Stimulated activated naive B cell treated with anti-CD40 and anti-IgM and Interleukin-4, amounts not matched to agents 10 μg/mL and 1 μg/mL and 100 μg/mL, for 72 hours (primary cell): ENCODE measurements around the gene PSTPIP1.

ENCODE experiments used
- ATAC-seq, 2 donors: fragments of 150-1000 bp; cut with Tn5 transposase; replicated peaks; 2 replicates each; pipeline ENCODE4 v1.10.0; 2021; ENCODE audit warnings: moderate library complexity in 1 of 2
- DNase-seq: peaks from one replicate; pipeline ENCODE4 v3.0.0; 2021
- H3K27ac Mint-ChIP-seq: one replicate; pipeline ENCODE4 v1.8.0; 2022; ENCODE audit warnings: mild to moderate bottlenecking, mixed read lengths
- H3K27me3 Mint-ChIP-seq, 2 donors: one replicate each; pipeline ENCODE4 v1.8.0; 2022; ENCODE audit warnings: mixed read lengths in 2 of 2
- H3K36me3 Mint-ChIP-seq, 2 donors: one replicate each; pipeline ENCODE4 v1.8.0; 2022; ENCODE audit warnings: mixed read lengths in 2 of 2, mild to moderate bottlenecking in 1 of 2
- H3K4me1 Mint-ChIP-seq, 2 donors: one replicate each; pipeline ENCODE4 v1.8.0; 2022; ENCODE audit warnings: mixed read lengths in 2 of 2, mild to moderate bottlenecking in 1 of 2
- H3K4me3 Mint-ChIP-seq, 2 donors: one replicate each; pipeline ENCODE4 v1.8.0; 2022; ENCODE audit warnings: mild to moderate bottlenecking in 2 of 2, mixed read lengths in 2 of 2, moderate library complexity in 1 of 2
- H3K9me3 Mint-ChIP-seq, 2 donors: one replicate each; pipeline ENCODE4 v1.8.0; 2022; ENCODE audit warnings: mixed read lengths in 2 of 2, mild to moderate bottlenecking in 1 of 2

Gene PSTPIP1

GRCh38 chr15:76999996-77000395, 5.1 kb downstream of the PSTPIP1 start:
- Mint-ChIP-seq H3K4me3 (no peak overlapping the region), H3K36me3 (peaks cover 11 to 35% of the 10 kb centered on the region in 2 donors), H3K4me1 (peaks cover 67 to 90% of the 10 kb centered on the region in 2 donors), H3K9me3 (peaks cover 0 to 4% of the 10 kb centered on the region in 2 donors), H3K27me3 (no peaks in the 10 kb centered on the region), H3K27ac (no peak overlapping the region)
- DNase-seq (no peak), ATAC-seq (no peak)

- Mint-ChIP-seq H3K9me3 (peaks cover 0 to 4% of the 10 kb centered on the region in 2 donors), H3K4me1 (peaks cover 60 to 77% of the 10 kb centered on the region in 2 donors), H3K36me3 (peaks cover 11 to 35% of the 10 kb centered on the region in 2 donors), H3K27me3 (no peaks in the 10 kb centered on the region), H3K4me3 (peak overlapping the region in 1 of 2 donors; percentile 7), H3K27ac (no peak overlapping the region)
- ATAC-seq (no peak), DNase-seq (no peak)
Measured at GRCh38 chr15:77001351-77001750, 6.4 kb downstream of the PSTPIP1 start.

DNA sequence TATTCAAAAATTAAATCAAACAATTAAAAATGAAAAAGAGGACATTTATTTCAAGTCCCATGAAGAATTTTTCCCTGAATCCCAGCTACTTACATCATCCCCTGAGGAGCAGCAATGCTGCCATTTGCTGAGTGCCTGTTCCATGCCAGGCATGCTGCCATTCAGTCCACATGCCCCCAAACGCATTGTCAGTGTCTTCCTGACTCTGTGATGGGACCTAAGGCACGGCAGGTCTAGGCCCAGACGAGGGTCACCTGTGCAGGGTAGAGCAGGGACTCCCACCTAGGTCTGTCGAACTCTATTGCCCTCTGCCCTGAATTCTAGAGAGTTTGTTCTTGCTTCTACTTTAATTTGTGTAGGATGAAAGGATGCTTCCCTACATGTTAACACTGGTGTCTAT, 7.0 kb downstream of the PSTPIP1 start:
- Mint-ChIP-seq H3K9me3 (peaks cover 0 to 4% of the 10 kb centered on the region in 2 donors), H3K36me3 (peaks cover 11 to 35% of the 10 kb centered on the region in 2 donors), H3K27me3 (no peaks in the 10 kb centered on the region), H3K27ac (no peak overlapping the region), H3K4me3 (peak overlapping the region in 1 of 2 donors; percentile 26), H3K4me1 (peaks cover 57 to 71% of the 10 kb centered on the region in 2 donors)
- ATAC-seq (no peak), DNase-seq (no peak)

DNA sequence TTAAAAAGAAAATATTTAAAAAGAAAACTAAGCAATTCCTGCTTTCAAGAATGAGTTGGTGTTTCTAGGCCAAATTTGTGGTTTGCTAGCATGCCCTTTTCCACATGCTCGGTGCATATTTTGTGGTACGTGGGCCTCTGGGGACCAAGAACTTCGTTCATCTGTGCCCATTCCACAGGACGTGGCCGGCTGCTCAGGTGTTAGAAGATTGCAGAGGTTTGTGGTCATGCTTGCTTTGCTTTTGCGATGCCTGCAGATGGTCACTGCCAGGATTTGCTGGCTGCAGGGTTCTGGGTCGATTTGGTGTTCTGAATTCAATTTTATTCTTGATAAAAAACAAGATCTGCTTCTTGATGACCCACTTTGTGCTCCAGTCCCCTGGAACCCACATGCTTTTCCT, 7.5 kb downstream of the PSTPIP1 start:
- H3K4me3 Mint-ChIP-seq: peak overlapping the region; percentile 25 to 67
- H3K36me3 Mint-ChIP-seq: peaks cover 11 to 35% of the 10 kb centered on the region in 2 donors
- peak; percentile 61 for DNase-seq
- H3K4me1 Mint-ChIP-seq: peaks cover 54 to 66% of the 10 kb centered on the region in 2 donors
- peaks cover 0 to 4% of the 10 kb centered on the region in 2 donors for H3K9me3 Mint-ChIP-seq
- peak; percentile 49 to 67 for ATAC-seq
- H3K27me3 Mint-ChIP-seq: no peaks in the 10 kb centered on the region
- peak overlapping the region; percentile 97 for H3K27ac Mint-ChIP-seq

- Mint-ChIP-seq H3K27ac (peak overlapping the region; percentile 97), H3K9me3 (peaks cover 0 to 4% of the 10 kb centered on the region in 2 donors), H3K27me3 (no peaks in the 10 kb centered on the region), H3K36me3 (peaks cover 11 to 35% of the 10 kb centered on the region in 2 donors), H3K4me1 (peaks cover 46 to 58% of the 10 kb centered on the region in 2 donors), H3K4me3 (peak overlapping the region; percentile 50 to 67)
- ATAC-seq (peak; percentile 91 to 94), DNase-seq (peak; percentile 69)
Measured at GRCh38 chr15:77002954-77003912, 8.3 kb downstream of the PSTPIP1 start.

GRCh38 chr15:77004189-77004588, 9.3 kb downstream of the PSTPIP1 start:
- ATAC-seq (no peak), DNase-seq (no peak)
- H3K9me3 Mint-ChIP-seq: peaks cover 0 to 4% of the 10 kb centered on the region in 2 donors
- peak overlapping the region in 1 of 2 donors; percentile 29 for H3K4me3 Mint-ChIP-seq
- no peaks in the 10 kb centered on the region for H3K27me3 Mint-ChIP-seq
- H3K27ac Mint-ChIP-seq: peak overlapping the region; percentile 52
- peaks cover 11 to 31% of the 10 kb centered on the region in 2 donors for H3K36me3 Mint-ChIP-seq
- peaks cover 43 to 57% of the 10 kb centered on the region in 2 donors for H3K4me1 Mint-ChIP-seq

DNA sequence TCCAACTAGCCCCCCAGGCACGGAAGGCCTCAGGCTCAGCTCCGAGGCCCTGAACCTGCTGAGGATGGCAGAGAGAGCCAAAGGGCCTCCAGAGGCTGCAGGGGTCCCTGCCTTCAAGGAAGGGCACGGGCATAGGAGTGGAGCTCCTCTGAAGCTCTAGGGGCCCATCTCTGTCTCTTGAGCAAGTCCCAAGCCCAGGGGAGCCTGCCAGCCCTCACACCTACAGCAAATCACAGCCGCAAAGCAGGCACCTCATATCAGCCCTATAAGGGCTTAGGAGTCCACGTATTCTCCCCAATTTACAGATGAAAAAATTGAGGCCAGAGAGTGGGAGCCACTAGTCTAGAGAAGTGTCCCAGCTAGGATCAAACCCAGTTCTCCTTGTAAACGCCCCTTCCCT, 14.2 kb downstream of the PSTPIP1 start:
- H3K4me3 Mint-ChIP-seq: no peak overlapping the region

GRCh38 chr15:77009646-77010311, 14.9 kb downstream of the PSTPIP1 start:
- H3K4me3 Mint-ChIP-seq: no peak overlapping the region
- no peaks in the 10 kb centered on the region for H3K9me3 Mint-ChIP-seq
- DNase-seq (no peak), ATAC-seq (no peak)
- H3K36me3 Mint-ChIP-seq: peaks cover 9 to 31% of the 10 kb centered on the region in 2 donors
- peak overlapping the region; percentile 84 for H3K27ac Mint-ChIP-seq
- H3K27me3 Mint-ChIP-seq: no peaks in the 10 kb centered on the region
- peaks cover 55 to 61% of the 10 kb centered on the region in 2 donors for H3K4me1 Mint-ChIP-seq

More for the DNA sequence above, 14.2 kb downstream of the PSTPIP1 start:
- H3K4me1 Mint-ChIP-seq: peaks cover 55 to 61% of the 10 kb centered on the region in 2 donors
- peaks cover 0 to 2% of the 10 kb centered on the region in 2 donors for H3K9me3 Mint-ChIP-seq
- ATAC-seq (no peak), DNase-seq (no peak)
- no peak overlapping the region for H3K27ac Mint-ChIP-seq
- no peaks in the 10 kb centered on the region for H3K27me3 Mint-ChIP-seq
- H3K36me3 Mint-ChIP-seq: peaks cover 10 to 37% of the 10 kb centered on the region in 2 donors

DNA sequence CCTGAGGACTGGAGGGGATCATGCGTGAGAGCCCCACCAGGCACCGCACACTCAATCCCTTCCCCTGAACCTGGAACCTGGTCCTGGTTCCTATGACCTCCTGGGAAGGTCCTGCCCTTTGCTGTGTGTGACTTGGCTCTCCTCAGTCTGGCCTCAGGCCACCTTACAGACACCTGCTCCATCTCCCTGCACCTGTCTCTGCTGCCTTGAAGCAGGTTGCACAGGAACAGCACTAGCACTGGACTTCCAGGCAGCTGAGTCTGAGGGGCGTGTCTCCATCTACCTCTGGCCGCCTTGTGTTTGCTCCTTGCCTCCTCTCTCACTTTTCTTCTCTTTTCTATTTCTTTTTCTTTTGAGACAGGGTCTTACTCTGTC, 15.4 kb downstream of the PSTPIP1 start:
- Mint-ChIP-seq H3K27me3 (no peaks in the 10 kb centered on the region), H3K36me3 (peaks cover 9 to 30% of the 10 kb centered on the region in 2 donors), H3K27ac (peak overlapping the region; percentile 84), H3K4me1 (peaks cover 57 to 63% of the 10 kb centered on the region in 2 donors), H3K9me3 (no peaks in the 10 kb centered on the region), H3K4me3 (no peak overlapping the region)
- DNase-seq (no peak), ATAC-seq (no peak)

- Mint-ChIP-seq H3K27me3 (no peaks in the 10 kb centered on the region), H3K36me3 (peaks cover 9 to 30% of the 10 kb centered on the region in 2 donors), H3K27ac (peak overlapping the region; percentile 84), H3K9me3 (no peaks in the 10 kb centered on the region), H3K4me3 (no peak overlapping the region), H3K4me1 (peaks cover 63 to 69% of the 10 kb centered on the region in 2 donors)
- DNase-seq (no peak), ATAC-seq (no peak)
Measured at GRCh38 chr15:77010857-77011256, 15.9 kb downstream of the PSTPIP1 start.

- no peak for ATAC-seq
- peaks cover 9 to 30% of the 10 kb centered on the region in 2 donors for H3K36me3 Mint-ChIP-seq
- no peak overlapping the region for H3K4me3 Mint-ChIP-seq
Measured at GRCh38 chr15:77012117-77012712, 17.3 kb downstream of the PSTPIP1 start.

DNA sequence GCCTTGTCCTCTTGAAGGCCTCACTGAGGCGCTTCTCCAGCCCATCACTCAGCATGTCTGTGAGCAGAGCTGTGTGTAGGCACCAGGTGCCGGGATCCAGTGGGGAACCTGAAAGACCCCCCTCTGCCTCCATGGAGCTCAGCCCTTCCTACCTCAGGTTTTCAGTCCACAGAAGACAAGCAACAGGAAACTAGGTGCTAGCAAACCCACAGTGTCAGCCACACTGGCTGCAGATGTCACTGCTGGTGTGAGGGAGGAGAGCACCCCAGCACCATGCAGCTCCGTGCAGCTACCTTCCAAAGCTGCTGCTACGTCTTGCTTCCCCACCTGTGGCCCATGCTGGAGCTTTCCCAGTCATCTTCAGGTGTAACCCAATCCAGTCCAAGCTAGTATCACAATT, 17.9 kb downstream of the PSTPIP1 start:
- ATAC-seq (no peak), DNase-seq (no peak)
- H3K27ac Mint-ChIP-seq: no peak overlapping the region

More at GRCh38 chr15:77012117-77012712, 17.3 kb downstream of the PSTPIP1 start:
- no peak for DNase-seq
- Mint-ChIP-seq H3K4me1 (peaks cover 67 to 70% of the 10 kb centered on the region in 2 donors), H3K27me3 (no peaks in the 10 kb centered on the region), H3K27ac (no peak overlapping the region), H3K9me3 (no peaks in the 10 kb centered on the region)

DNA sequence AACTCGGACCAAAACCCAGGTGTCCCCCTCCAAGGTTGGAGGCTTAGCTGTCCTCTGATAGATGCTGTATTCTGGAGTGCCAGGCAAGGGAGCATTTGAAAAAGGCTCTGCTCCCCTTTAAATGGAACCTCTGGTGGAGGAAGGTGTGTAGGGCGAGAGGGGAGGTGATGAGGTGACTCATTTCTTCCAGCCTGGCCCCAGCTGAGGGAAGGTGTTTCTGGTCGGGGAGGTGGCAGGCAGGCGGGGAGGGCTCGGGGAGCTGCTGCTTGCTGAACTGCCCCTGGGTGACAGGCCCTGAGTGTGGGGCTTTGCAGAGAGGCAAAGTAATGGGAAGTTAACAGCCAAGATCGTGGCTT, 18.8 kb downstream of the PSTPIP1 start:
- ATAC-seq (peak; percentile 84 to 87), DNase-seq (peak; percentile 63)
- Mint-ChIP-seq H3K27me3 (no peaks in the 10 kb centered on the region), H3K4me1 (peaks cover 75 to 81% of the 10 kb centered on the region in 2 donors), H3K36me3 (peaks cover 16 to 38% of the 10 kb centered on the region in 2 donors), H3K4me3 (peak overlapping the region; percentile 61 to 62), H3K9me3 (no peaks in the 10 kb centered on the region), H3K27ac (peak overlapping the region; percentile 86)

More for the DNA sequence above, 17.9 kb downstream of the PSTPIP1 start:
- H3K4me1 Mint-ChIP-seq: peaks cover 70 to 73% of the 10 kb centered on the region in 2 donors
- no peaks in the 10 kb centered on the region for H3K27me3 Mint-ChIP-seq
- peak overlapping the region; percentile 17 to 28 for H3K4me3 Mint-ChIP-seq
- peaks cover 9 to 30% of the 10 kb centered on the region in 2 donors for H3K36me3 Mint-ChIP-seq
- no peaks in the 10 kb centered on the region for H3K9me3 Mint-ChIP-seq
